ENCODE results near the gene WNK2.
"Not testable (repeated sequence)": the region's sequence is repeated elsewhere in the genome, so short reads cannot be mapped to it uniquely, and the experiment has no call there.

WNK2 gene

DNA sequence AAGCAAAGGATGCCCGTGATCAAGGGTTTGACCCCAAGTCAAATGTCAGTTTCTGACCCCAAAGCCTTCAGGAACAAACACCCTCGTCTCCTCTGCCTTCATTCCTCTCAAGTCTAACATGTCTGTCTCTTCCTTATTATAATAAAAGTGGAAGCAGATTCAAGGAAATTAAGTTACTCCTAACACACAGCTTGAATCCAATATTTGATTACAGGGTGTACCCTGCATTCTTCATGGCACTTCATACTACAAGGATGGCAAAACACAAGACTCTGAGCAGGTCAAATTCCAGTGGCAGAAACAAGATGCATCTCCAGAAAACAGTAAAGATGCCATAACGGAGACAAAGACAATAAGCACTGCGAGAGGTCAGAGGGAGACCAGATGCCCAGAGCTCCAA, 148.4 kb downstream of the WNK2 start:
- no peak for DNase-seq (ENCODE audit: low read depth in 2 of 2)

DNA sequence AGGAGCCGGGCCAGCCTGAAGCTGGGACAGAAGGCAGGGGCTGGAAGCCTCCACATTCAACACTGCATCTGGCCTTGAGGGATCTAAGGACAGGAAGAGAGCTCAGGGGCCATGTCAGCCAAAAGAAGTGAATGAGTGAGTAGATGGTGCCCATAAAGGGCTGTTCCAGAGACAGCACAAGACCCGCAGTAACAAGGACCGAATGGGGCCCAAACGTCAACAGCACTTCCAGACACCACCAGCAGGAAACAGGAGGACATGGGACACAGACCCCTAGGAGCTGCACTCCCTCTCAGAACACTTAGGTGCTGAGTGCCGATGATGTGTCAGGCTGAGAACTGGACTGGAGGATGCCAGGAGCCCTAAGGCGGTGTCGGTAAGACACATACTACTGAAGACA, 152.8 kb downstream of the WNK2 start:
- no peak for DNase-seq (ENCODE audit: low read depth in 2 of 2)

DNA sequence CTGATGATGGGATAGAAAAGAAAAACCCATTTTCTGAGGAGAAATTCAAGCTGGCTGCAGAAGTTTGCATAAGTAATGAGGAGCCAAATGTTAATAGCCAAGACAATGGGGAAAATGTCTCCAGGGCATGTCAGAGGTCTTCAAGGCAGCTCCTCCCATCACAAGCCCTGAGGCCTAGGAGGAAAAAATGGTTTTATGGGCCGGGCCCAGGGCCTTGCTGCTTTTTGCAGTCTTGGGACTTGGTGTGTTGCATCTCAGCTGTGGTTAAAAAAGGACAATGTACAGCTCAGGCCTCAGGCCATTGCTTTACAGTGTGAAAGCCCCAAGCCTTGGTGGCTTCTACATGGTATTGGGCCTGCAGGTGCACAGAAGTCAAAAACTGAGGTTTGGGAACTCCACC, 154.3 kb downstream of the WNK2 start:
- not testable (repeated sequence) for DNase-seq (ENCODE audit: low read depth in 2 of 2)

DNA sequence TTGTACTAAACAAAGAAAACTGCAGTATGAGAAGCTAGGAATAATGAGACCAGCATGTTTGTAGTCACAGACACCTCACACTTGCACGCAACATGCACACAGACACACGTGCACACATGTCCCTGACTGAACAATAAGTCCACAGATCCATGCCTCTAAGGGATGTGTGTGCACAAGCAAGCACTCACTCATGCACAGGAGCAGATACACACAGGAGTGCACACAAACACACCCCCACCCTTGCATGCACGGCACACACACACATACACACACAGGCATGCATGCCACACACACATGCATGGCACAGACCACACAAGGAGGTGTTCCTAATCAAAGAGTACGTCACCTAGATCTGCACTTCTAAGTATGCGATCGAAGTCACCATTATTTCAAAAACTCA, 156.2 kb downstream of the WNK2 start:
- DNase-seq (ENCODE audit: low read depth in 2 of 2): no peak

DNA sequence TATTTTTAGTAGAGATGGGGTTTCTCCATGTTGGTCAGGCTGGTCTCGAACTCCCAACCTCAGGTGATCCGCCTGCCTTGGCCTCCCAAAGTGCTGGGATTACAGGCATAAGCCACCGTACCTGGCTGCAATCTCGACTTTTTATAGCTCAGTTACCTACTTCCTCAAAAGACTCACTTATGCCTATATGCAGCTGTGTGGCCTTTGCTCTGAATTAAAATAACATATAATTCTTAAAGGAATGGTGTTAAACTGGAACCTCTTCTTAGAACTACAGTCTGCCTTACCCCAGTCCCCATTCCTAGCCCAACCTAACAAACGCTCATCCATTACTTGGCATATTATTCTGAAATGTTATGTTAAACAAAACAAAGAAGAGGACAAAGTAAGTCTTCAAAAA, 157.9 kb downstream of the WNK2 start:
- DNase-seq (ENCODE audit: low read depth in 2 of 2): not testable (repeated sequence)

DNA sequence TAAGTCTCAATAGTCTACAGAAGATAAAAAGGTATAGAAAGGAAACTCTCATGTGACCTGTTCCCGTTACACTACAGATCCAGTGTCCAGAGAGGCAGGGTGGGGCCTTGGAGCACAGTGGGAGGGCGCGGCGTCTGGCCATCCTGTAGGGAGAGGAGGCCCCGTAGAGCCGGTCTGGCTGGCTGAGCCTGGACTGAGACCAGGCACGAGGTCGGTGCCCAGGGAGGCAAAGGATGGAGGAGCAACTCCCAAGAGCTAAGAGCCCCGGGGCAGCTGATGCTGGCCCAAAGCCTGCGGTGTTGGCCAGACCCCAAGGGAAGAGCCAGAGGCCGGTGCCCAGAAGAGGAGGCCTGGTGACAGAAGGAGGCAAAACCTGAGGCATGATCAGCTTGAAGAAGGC, 158.5 kb downstream of the WNK2 start:
- not testable (repeated sequence) for DNase-seq (ENCODE audit: low read depth in 2 of 2)

DNA sequence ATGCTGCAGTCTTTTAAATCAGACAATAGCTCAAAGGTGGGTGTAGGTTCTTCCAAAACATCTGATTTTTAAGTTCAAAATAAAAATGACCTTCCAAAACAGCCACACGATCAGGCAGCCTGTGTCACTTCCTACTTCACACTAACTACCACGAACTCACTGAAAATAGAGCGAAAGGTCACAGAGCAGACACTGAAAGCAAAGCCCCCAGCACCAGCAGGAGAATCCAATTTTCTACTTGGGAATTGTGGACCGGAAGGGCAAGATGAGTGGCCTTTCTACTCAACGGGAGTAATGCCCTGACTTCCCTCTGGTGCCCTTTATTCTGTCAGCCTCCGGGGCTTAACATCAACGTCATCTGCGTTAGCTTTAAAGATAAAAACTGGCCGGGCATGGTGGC, 159.7 kb downstream of the WNK2 start:
- no peak for DNase-seq (ENCODE audit: low read depth in 2 of 2)

DNA sequence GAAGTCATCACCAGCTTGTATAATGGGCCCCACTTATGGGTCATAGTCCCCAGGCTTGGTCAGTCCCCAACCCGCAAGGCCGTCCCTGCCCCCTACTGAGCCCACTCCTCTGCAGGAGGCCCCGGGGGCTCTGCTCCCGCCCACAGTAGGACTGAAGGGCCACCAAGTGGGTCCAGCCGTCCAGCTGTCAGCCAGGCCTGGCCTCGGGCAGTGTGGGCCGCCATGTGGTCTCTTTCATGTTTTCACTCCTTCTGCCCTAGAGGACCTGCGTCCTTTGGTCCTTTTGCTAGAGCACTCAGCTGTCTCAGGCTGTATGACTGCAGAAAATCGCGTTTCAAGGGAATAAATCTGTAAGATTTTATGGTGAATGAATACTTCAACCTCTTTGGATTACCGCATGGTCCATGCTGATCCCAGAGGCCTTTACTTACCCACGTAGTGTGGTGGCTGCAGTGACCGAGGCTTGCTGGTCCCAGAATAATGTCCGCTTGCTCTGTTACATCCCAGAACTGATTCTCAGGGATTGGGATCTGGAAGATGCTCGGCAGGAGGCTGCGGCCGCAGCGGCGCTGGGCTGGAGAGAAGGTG, 161.8 kb downstream of the WNK2 start:
- no peak for DNase-seq (ENCODE audit: low read depth in 2 of 2)

DNA sequence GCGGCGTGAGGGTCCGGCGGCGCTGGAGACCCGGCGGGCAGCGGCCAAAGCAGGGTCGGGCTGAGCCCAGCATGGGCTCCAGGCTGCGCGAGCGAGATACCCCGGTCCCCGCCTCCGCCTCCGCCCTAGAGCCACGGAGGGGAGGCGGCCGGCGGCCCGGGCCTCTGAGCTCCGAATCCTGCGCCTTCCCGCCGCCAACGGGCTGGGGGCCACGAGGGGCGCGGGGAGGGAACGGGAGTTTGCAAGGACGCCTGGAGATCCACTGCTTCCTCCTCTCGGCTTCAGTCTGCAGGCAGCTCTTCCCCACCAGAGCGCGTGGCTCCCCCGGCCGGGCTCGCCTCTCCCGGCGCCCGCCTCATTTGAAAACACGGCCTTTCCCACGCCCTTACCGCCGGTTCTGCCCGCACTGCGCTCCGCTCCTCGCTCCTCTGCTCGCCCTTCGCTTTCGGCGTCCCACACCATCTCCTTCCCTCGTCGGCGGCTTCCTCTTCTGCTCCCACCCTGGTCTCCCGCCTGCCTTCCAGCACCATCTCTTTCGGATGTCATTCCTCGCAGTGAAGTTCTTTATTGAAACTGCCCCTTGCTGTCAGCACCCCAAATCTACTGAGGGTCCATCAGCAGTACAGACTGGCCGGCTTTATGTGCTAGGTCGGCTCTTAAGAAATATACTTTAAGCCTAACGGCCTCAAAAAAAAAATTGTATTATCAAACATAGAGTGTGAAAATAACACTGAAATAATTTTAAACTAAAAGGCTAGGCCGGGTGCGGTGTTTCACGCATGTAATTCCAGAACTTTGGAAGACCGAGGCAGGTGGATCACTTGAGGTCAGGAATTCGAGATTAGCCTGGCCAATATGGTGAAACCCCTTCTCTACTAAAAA, 162.5 kb downstream of the WNK2 start:
- no peak for DNase-seq (ENCODE audit: low read depth in 2 of 2)

DNA sequence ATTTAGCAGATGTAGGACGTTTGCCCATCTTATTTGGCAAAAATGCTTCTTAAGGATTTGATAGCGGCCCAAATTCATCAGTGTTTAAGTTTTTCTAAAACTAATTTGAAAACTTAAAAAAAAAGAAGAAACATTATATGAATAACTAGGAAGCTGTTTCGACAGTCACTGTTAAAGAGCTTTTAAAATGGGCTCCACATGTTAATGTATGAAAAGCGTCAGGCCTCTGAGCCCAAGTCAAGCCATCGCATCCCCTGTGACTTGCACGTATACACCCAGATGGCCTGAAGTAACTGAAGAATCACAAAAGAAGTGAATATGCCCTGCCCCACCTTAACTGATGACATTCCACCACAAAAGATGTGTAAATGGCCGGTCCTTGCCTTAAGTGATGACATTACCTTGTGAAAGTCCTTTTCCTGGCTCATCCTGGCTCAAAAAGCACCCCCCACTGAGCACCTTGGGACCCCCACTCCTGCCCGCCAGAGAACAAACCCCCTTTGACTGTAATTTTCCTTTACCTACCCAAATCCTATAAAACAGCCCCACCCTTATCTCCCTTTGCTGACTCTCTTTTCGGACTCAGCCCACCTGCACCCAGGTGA, 163.5 kb downstream of the WNK2 start:
- not testable (repeated sequence) for DNase-seq (ENCODE audit: low read depth in 2 of 2)

DNA sequence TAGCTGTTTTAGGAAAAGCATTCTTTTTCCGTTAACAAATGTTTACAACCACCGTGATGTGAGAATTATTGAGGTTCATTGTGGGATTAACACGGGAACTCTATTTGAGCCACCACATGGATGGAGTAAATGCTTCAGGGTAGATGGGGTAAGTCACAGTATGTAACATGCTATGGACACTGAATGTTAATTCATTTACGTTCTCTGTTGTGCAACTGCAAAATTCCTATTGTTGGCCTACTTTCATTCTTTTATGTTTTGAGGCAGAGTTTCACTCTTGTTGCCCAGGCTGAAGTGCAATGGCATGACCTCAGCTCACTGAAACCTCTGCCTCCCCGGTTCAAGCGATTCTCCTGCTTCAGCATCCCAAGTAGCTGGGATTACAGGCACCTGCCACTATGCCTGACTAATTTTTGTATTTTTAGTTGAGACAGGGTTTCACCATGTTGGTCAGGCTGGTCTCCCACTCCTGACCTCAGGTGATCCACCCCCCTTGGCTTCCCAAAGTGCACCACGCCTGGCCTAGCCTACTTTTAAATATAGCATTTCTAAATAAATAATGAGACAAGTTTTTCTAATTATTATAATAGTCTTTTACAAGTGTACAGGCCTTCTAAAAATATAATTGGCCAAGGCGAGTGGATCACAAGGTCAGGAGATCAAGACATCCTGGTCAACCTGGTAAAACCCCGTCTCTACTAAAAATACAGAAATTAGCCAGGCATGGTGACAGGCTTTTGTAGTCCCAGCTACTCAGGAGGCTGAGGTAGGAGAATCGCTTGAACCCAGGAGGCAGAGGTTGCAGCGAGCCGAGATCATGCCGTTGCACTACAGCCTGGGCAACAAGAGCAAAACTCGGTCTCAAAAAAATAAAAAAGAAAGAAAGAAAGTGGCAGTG, 169.7 kb downstream of the WNK2 start:
- not testable (repeated sequence) for DNase-seq (ENCODE audit: low read depth in 2 of 2)

DNA sequence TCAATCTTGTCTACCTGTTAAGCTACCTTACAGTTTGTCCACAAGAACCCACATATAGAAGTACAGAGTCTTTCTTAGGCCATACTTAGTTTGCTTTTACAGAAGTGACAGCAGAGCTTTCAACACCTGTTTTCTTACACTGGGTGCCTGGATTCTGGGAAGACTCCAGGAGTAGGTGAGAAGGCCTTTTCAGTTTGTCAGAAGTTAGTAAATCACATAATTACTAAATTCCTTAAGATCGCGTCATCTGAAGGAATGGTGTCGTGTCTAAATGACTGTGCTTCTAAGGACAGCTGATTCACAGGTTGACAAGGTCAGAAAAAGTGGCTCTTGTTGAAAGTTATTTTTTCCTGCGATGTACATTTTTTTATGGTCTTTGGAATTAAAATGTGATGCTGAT, 170.5 kb downstream of the WNK2 start:
- no peak for DNase-seq (ENCODE audit: low read depth in 2 of 2)

DNA sequence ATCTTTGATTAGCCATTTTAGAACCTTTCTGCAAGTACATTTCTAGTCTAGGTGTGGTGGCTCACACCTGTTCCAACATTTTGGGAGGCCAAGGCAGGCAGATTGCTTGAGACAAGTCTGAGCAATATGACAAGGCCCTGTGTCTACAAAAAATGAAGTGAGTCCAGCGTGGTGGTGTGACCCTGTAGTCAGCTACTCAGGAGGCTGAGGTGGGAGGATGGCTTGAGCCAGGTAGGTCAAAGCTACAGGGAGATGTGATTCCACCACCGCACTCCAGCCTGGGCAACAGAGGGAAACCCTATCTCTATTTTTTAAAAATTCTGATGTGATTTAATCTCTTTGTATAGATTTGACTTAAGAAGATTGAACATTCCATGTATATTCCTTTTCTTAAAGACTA, 171.9 kb downstream of the WNK2 start:
- DNase-seq (ENCODE audit: low read depth in 2 of 2): no peak

DNA sequence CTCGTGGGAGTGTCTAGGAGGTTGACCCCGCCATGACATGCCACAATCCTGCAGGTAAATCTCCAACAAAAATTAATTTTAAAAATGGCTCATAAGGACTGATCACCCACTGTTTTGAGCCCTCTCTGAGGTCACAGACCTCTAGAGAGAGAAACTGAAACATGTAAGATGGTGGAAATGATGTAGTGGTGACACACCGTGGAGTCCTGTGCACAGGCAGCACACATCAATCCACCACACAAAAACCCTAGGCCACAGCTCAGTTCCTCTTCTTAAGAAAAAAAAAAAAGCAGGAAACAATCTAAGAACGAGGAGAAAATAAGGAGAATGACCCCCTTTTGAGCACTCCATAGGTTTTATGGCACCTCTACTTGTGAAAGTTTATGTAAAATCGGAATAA, 173.7 kb downstream of the WNK2 start:
- no peak for DNase-seq (ENCODE audit: low read depth in 2 of 2)

DNA sequence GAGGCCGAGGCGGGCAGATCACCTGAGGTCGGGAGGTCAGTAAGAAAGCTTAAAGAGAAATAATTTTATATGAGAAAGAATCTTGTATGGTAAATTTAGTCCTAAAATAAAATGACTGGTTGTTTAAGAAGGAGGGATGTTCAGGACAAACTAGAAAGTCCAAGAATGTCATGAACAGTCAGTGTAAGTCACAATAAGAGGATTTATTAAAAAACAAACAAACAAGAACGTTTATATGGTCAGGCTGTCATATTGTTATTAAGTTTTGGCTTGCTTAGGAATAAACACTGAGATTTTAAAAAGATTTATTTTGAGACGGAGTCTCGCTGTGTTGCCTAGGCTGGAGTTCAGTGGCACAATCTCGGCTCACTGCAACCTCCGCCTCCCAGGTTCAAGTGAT, 176.0 kb downstream of the WNK2 start:
- not testable (repeated sequence) for DNase-seq (ENCODE audit: low read depth in 2 of 2)

DNA sequence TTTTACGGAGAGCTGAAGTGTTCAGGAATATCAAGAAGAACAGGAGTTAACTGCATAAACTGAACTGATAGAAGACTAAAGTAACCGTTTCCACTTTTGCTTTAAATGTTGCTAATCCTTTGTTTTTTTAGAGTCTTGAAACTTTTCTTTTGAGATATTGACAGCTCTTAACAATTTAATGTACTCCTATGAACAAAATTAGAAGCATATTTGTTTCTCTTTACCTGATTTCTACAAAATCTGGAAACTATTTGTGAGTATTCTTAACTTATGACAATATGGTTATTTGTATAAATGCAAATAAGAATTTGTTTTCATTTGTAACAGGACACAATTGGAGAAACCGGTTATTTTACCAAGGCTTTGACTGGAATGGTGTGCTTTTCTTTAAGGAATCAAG, 178.1 kb downstream of the WNK2 start:
- no peak for DNase-seq (ENCODE audit: low read depth in 2 of 2)

DNA sequence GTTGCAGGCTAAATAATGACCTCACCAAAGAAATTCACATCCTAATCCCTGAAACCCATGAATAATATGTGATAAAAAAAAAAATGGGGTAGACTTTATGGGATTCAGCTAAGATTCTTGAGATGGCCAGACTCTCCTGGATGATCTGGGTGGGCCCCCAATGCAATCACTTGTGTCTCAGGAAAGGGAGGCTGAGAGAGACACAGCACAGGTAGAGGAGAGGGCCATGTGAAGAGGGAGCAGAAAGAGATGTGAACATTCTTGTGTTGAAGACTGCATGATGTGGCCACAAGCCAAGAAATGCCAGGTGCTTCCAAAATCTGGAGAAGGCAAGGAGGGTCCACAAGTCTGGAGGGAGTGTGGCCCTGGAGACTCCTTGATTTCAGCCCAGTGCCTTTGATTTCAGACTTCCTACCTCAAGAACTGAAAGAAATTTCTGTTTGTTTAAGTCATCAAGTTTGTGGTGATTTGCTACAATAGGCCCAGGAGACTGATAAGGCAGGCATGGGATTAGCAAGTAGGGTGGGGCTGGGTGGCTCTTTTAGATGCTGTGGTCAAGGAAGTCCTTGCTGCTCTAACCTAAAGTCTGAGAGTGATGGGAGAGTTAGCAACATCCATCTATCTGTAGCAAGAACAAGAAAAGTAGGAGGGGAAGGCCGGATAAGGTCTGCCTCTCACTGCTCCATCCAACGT, 180.9 kb downstream of the WNK2 start:
- no peak for DNase-seq (ENCODE audit: low read depth in 2 of 2)

DNA sequence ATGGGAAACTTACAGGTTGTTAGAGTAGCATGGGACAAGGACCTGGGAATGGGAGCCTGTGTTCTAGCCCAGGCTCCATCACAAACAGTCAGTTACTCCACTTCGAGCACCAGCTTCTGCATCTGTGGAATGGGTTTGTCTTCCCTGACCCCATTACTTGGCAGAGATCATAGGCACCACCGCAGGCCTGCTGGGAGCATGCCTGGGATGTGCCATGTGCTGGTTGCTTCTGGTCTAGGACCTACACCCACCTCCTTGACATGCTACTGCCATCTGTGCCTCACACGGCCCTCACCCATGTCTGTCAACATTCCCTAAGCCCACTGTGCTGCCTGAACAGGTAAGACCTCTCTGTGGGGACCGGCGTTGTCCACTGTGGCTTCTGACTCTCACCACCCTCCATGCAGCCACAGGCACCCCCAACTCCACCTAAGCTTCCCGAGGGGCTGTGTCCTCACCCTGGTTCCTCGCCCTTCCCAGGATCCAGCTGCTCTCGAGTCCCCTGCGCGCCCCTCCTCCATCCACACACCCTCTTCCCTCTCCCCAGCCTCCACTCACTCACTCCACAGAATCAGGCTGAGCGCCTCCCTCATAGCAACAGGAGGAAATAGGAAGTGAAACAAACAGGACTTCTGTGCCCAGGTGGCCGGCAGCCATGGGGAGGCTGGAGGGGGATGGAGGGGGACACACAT, 181.6 kb downstream of the WNK2 start:
- no peak for DNase-seq (ENCODE audit: low read depth in 2 of 2)

DNA sequence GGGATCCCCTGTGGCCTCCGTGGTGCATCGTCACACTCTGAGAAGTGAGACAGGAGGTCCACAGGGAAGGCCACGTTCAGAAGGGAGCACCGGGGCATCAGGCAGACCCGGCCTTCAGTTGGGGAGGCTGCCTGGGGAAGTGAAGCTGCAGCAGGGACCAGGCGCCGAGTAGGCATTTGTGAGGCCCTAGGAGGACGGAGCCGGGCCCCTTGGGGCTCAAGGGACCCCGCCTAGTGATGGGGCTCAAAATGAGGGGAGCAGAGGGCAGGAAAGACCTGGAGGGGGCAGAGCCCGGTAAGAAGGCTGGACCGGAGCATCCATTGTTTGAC, 182.1 kb downstream of the WNK2 start:
- DNase-seq (ENCODE audit: low read depth in 2 of 2): no peak

DNA sequence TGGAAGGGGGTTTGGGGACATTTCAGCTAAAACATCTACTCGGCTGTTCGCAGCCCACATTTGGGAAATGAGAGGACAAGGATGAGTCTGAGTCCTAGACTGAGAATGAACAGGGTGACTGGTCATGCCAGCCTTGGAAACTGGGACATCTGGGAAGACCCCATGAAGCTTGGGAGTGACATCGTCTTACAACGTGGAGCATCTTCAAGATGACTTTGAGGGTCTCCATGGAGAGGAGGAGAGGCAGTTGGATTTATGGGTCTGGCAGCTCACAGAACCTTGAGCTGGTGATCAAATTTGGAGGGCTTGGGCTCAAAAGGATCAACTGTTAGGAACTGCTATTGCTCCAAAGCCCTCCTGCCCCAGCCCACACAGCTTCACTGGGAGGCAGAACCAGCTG, 182.5 kb downstream of the WNK2 start:
- DNase-seq (ENCODE audit: low read depth in 2 of 2): not testable (repeated sequence)

DNA sequence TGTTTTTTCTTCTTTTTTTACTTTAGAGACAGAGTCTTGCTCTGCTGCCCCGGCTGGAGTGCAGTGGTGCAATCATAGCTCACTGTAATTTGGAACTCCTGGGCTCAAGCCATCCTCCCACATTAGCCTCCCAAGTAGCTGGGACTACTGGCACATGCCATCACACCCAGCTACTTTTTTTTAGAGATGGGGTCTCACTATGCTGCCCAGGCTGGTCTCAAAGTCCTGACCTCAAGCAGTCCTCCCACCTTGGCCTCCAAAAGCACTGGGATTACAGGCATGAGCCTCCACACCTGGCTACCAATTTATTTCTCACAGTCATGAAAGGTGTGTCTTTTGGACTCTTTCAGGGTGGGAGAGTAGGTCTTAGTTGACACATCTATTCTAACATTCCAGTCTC, 184.5 kb downstream of the WNK2 start:
- no peak for DNase-seq (ENCODE audit: low read depth in 2 of 2)
